K562 (cell line): ENCODE measurements around the gene TEX38. TPM values are rescaled to one million over a fixed set of nuclear protein-coding genes. Genes with fewer than 3 reads are reported as not detected.

ENCODE experiments used
- ATAC-seq: fragments of 200-7000 bp; cut with Tn5 transposase; 3 replicates; pipeline ENCODE4 v1.9.1; 2020; ENCODE audit warnings: moderate library complexity
- BruUV-seq: library from RNA; stranded (reverse); fragments of 400-500 nt; replicated peaks from 2 replicates; lab custom pipeline; 2021; lab: Mats Ljungman, UMichigan
- CTCF ChIA-PET: fragments of 300-600 bp; formaldehyde crosslinking; extraction: SDS; loops from one replicate; lab custom pipeline; 2021; ENCODE audit warnings: low intra/inter-chr PET ratio; lab: Yijun Ruan, JAX
- POLR2A ChIA-PET: fragments of 300-600, 350-650 bp; sonication (Branson Sonifier 250); formaldehyde crosslinking; extraction: SDS; loops from one replicate; lab custom pipeline; 2021; ENCODE audit warnings: antibody characterized with exemption, inconsistent platforms; lab: Yijun Ruan, JAX
- DNase-seq, 4 experiments: peaks; one replicate each; pipeline versions ENCODE4 v3.0.0 to v3.0.0-alpha.2; 2011 to 2018; ENCODE audit warnings: low spot score in 3 of 4, mixed read lengths in 3 of 4; ENCODE audit errors: extremely low read depth in 1 of 4
- FAIRE-seq: peaks from 2 replicates; lab custom pipeline; 2011; peaks lifted over from hg19 to GRCh38; lab: Jason Lieb, UNC
- H2AFZ ChIP-seq: 2 replicates; pipeline ENCODE4 v1.6.0; 2011; ENCODE audit warnings: low read depth, low read length, control low read depth, inconsistent platforms
- H3K27ac ChIP-seq: fragments of 200-600 bp; 3 replicates; pipeline ENCODE4 v1.8.0; 2011; ENCODE audit warnings: low read depth, mild to moderate bottlenecking, control low read depth, inconsistent platforms, low read length, moderate library complexity, mixed read lengths; ENCODE audit errors: extremely low read depth
- H3K27me3 ChIP-seq, 2 experiments: fragments of 300-600 bp in 1 of 2; 2 replicates in 1 of 2; 3 replicates in 1 of 2; pipeline versions ENCODE4 v1.6.0 to v1.8.0; 2011; ENCODE audit warnings: inconsistent platforms in 2 of 2, low read length in 2 of 2, mild to moderate bottlenecking in 1 of 2, mixed read lengths in 1 of 2, moderate library complexity in 1 of 2; ENCODE audit not compliant: control insufficient read depth in 2 of 2, insufficient read depth in 2 of 2
- H3K36me3 ChIP-seq: fragments of 300-600 bp; 3 replicates; pipeline ENCODE4 v1.8.0; 2011; ENCODE audit warnings: mild to moderate bottlenecking, low read length, inconsistent platforms; ENCODE audit not compliant: control insufficient read depth, insufficient read depth
- H3K4me1 ChIP-seq, 2 experiments: fragments of 200-600 bp in 1 of 2; replicated peaks in 1 of 2; 2 replicates in 1 of 2; 3 replicates in 1 of 2; pipeline versions ENCODE4 v1.5.1 to v1.8.0; 2011; ENCODE audit warnings: inconsistent platforms in 2 of 2, low read length in 2 of 2, mild to moderate bottlenecking in 1 of 2, mixed read lengths in 1 of 2, moderate library complexity in 1 of 2; ENCODE audit not compliant: control insufficient read depth in 2 of 2, insufficient read depth in 2 of 2
- H3K4me2 ChIP-seq: 2 replicates; pipeline ENCODE4 v1.6.1; 2011; ENCODE audit warnings: low read length, control low read depth, inconsistent platforms, mixed read lengths; ENCODE audit not compliant: insufficient read depth
- H3K4me3 ChIP-seq: fragments of 200-600 bp; sonication (generic), shearing (Covaris generic); 2 replicates; pipeline ENCODE4 v1.5.1; 2016; ENCODE audit warnings: control low read depth, inconsistent platforms
- H3K79me2 ChIP-seq: fragments of 200-600 bp; 3 replicates; pipeline ENCODE4 v1.8.0; 2011; ENCODE audit warnings: low read length, inconsistent platforms; ENCODE audit not compliant: control insufficient read depth, insufficient read depth
- H3K9ac ChIP-seq, 2 experiments: 2 replicates each; pipeline versions ENCODE4 v1.6.0 to v1.6.1; 2011; ENCODE audit warnings: low read depth in 2 of 2, low read length in 2 of 2, control low read depth in 1 of 2, inconsistent platforms in 1 of 2, mild to moderate bottlenecking in 1 of 2, mixed read lengths in 1 of 2; ENCODE audit not compliant: insufficient read depth in 1 of 2
- H3K9me1 ChIP-seq: one replicate; pipeline ENCODE4 v1.6.0; 2011; ENCODE audit warnings: inconsistent platforms, mild to moderate bottlenecking, low read length, moderate library complexity; ENCODE audit not compliant: control insufficient read depth, insufficient read depth
- H3K9me3 ChIP-seq: replicated peaks from 2 replicates; pipeline ENCODE4 v1.5.1; 2011; ENCODE audit warnings: low read depth, low read length, inconsistent platforms; ENCODE audit not compliant: control insufficient read depth, insufficient read depth
- H4K20me1 ChIP-seq: replicated peaks from 2 replicates; pipeline ENCODE4 v1.6.1; 2011; ENCODE audit warnings: low read length, inconsistent platforms, mixed read lengths; ENCODE audit not compliant: control insufficient read depth, insufficient read depth
- ATF7 ChIP-seq: fragments of 450-650 bp; IDR thresholded peaks from 2 replicates; pipeline ENCODE4 v1.7.1; 2014; ENCODE audit warnings: mild to moderate bottlenecking, moderate library complexity
- CTBP1 ChIP-seq: fragments of 450-650 bp; IDR thresholded peaks from 2 replicates; pipeline ENCODE4 v1.6.1; 2016; ENCODE audit warnings: borderline replicate concordance
- DPF2 ChIP-seq: fragments of 450-650 bp; IDR thresholded peaks from 2 replicates; pipeline ENCODE4 v1.6.1; 2016
- ESRRA ChIP-seq: fragments of 450-650 bp; IDR thresholded peaks from 2 replicates; pipeline ENCODE4 v1.6.1; 2014; ENCODE audit warnings: low read depth, mild to moderate bottlenecking, moderate library complexity, borderline replicate concordance
- FOXA1 ChIP-seq: fragments of 450-650 bp; IDR thresholded peaks from 2 replicates; pipeline ENCODE4 v1.6.1; 2016; ENCODE audit warnings: mild to moderate bottlenecking, borderline replicate concordance
- GATA2 ChIP-seq: sonication (generic); formaldehyde crosslinking; IDR thresholded peaks from 2 replicates; pipeline ENCODE4 v1.4.0; 2020; ENCODE audit warnings: mild to moderate bottlenecking, missing genetic modification reagents
- ILK ChIP-seq: fragments of 450-650 bp; IDR thresholded peaks from 2 replicates; pipeline ENCODE4 v1.6.1; 2016; ENCODE audit warnings: missing genetic modification characterization, low read depth, mild to moderate bottlenecking, missing compliant biosample characterization, moderate library complexity, borderline replicate concordance
- MAFF ChIP-seq: IDR thresholded peaks from 2 replicates; pipeline ENCODE4 v1.6.1; 2012; ENCODE audit warnings: low read length, improper control_type of control experiment
- RBBP5 ChIP-seq: fragments of 200-600 bp; sonication (generic); IDR thresholded peaks from 2 replicates; pipeline ENCODE4 v1.6.1; 2012; ENCODE audit warnings: borderline replicate concordance, mild to moderate bottlenecking, low read length, control low read depth, inconsistent platforms; ENCODE audit not compliant: insufficient read depth, poor library complexity, severe bottlenecking
- RFX1 ChIP-seq: fragments of 450-650 bp; IDR thresholded peaks from 2 replicates; pipeline ENCODE4 v1.6.1; 2016; ENCODE audit warnings: mild to moderate bottlenecking, moderate library complexity
- RNF2 ChIP-seq: sonication (generic); IDR thresholded peaks from 2 replicates; pipeline ENCODE4 v1.6.1; 2016
- RREB1 ChIP-seq: fragments of 250-450 bp; sonication (Bioruptor Pico); IDR thresholded peaks from 2 replicates; pipeline ENCODE4 v1.4.0; 2020
- SMAD1 ChIP-seq: fragments of 150-350 bp; IDR thresholded peaks from 2 replicates; pipeline ENCODE4 v1.6.1; 2014; ENCODE audit warnings: low read length, low read depth; ENCODE audit not compliant: partially characterized antibody
- SMARCA4 ChIP-seq: fragments of 450-650 bp; IDR thresholded peaks from 2 replicates; pipeline ENCODE4 v1.6.1; 2016
- SMARCE1 ChIP-seq: fragments of 450-650 bp; IDR thresholded peaks from 2 replicates; pipeline ENCODE4 v1.7.1; 2016; ENCODE audit warnings: mild to moderate bottlenecking
- STAG1 ChIP-seq: sonication (generic); formaldehyde crosslinking; IDR thresholded peaks from 2 replicates; pipeline ENCODE4 v1.5.0; 2020; ENCODE audit warnings: missing genetic modification reagents, borderline replicate concordance
- SUPT5H ChIP-seq: fragments of 450-650 bp; IDR thresholded peaks from 2 replicates; pipeline ENCODE4 v1.6.1; 2016
- ZFP1 ChIP-seq: fragments of 450-650 bp; formaldehyde crosslinking; IDR thresholded peaks from 2 replicates; pipeline ENCODE4 v1.4.0; 2020; ENCODE audit warnings: mild to moderate bottlenecking, mixed read lengths
- ZKSCAN8 ChIP-seq: fragments of 200-800 bp; sonication (Bioruptor generic); IDR thresholded peaks from 2 replicates; pipeline ENCODE4 v1.6.1; 2016; ENCODE audit warnings: missing genetic modification characterization, missing compliant biosample characterization
- ZNF124 ChIP-seq: sonication (generic); formaldehyde crosslinking; IDR thresholded peaks from 2 replicates; pipeline ENCODE4 v1.8.1; 2022; ENCODE audit warnings: missing genetic modification reagents
- WGBS: fragments of 100-300 bp; shearing (Covaris generic); methylation state at CpG from one replicate; pipeline ENCODE4 v1.1.6; 2016; ENCODE audit warnings: low coverage, mixed read lengths; ENCODE audit not compliant: insufficient coverage; ENCODE audit errors: missing lambda C conversion rate; 5-methylcytosine and 5-hydroxymethylcytosine counted together
- in situ Hi-C: fragments of 300-500 bp; cut with MboI; formaldehyde crosslinking; loops from 4 replicates; pipeline ENCODE4 v1.15.0; 2018; ENCODE audit warnings: inconsistent platforms, mixed read lengths
- intact Hi-C: fragments of 100-400 bp; cut with micrococcal nuclease; formaldehyde crosslinking; loops from 2 replicates; pipeline ENCODE4 v1.14.2; 2022
- polyA plus RNA-seq, 8 experiments: library from polyadenylated mRNA; depleted of rRNA in 4 of 8; stranded (reverse) in 5 of 8; unstranded in 3 of 8; fragments of >200 nt; fragmentation: Nextera tagmentation in 2 of 8; fragmentation: Illumina TruSeq in 1 of 8; extraction: Ambion mirVana in 2 of 8; extraction: Trizol in 1 of 8; gene quantifications; 2 replicates each; pipeline versions ENCODE4 v1.2.1 to v1.2.3, GENCODE V29; 2011 to 2014; ENCODE audit warnings: inconsistent platforms in 1 of 8, missing spikeins in 1 of 8
- total RNA-seq, 7 experiments: library from RNA; depleted of rRNA in 6 of 7; stranded (reverse); fragments of >200 nt in 6 of 7; fragmentation: Illumina TruSeq in 2 of 7; extraction: Trizol in 2 of 7; gene quantifications; 2 replicates each; pipeline versions ENCODE4 v1.2.1 to v1.2.3, GENCODE V29; 2011 to 2021; ENCODE audit warnings: low replicate concordance in 1 of 7

TEX38 gene
- total and polyA plus RNA-seq, 9 of the 15 experiments (the other 6 are each of a cell fraction or from before 2014, with no cell fraction given): not detected

- H3K27me3 ChIP-seq: no peaks in the 10 kb centered on the region
- peaks cover 32 to 35% of the 10 kb centered on the region in 2 experiments for H3K4me1 ChIP-seq
- H2AFZ ChIP-seq: peak overlapping the region; percentile 72
- WGBS: 20% methylated on average over 3 of the region's 3 CpGs
- ATAC-seq: no peak
- ChIA-PET CTCF (no interaction called here), POLR2A (interaction anchor here (0.5 to 1.0 kb wide), 3 partner anchors 25 to 118 kb away, joined by 3 to 5 read pairs (median 4); no protein-coding TSS in a partner anchor)
- H4K20me1 ChIP-seq: peaks cover 6% of the 10 kb centered on the region; the same call in 1 of the 2 replicates
- H3K4me2 ChIP-seq: peak overlapping the region; percentile 15; the same call in 1 of the 2 replicates
- no peaks in the 10 kb centered on the region for H3K9me3 ChIP-seq
- no peaks in the 10 kb centered on the region for H3K9me1 ChIP-seq
- DNase-seq: peak; percentile 17 to 47 (median 34)
- peaks cover 12% of the 10 kb centered on the region for H3K36me3 ChIP-seq
- BruUV-seq: no TSS peak
- H3K27ac ChIP-seq: no peak overlapping the region
- H3K4me3 ChIP-seq: no peak overlapping the region
- intact Hi-C loops: loop anchor here (5.0 kb wide), 1 partner anchor 164 kb away; no protein-coding TSS in a partner anchor
- H3K79me2 ChIP-seq: peaks cover 22% of the 10 kb centered on the region
- FAIRE-seq: peak; percentile 11
- H3K9ac ChIP-seq: peak overlapping the region in 1 of 2 experiments; percentile 75; a peak in 2 of 4 replicates
- in situ Hi-C loops: loop anchor here (5.0 kb wide), 1 partner anchor 104 kb away; the partner anchor contains the start of gene MOB3C
- TF ChIP-seq MAFF (no peak), ZFP1 (CRISPR knock-in tag) (no peak), RFX1 (no peak), ILK (no peak), ESRRA (no peak), ZNF124 (CRISPR knock-in tag) (no peak), GATA2 (CRISPR knock-in tag) (peak; percentile 62; the same call in 1 of the 2 replicates), SMARCA4 (no peak; the same call in 1 of the 2 replicates), CTBP1 (peak; percentile 74), ATF7 (peak; percentile 38), RNF2 (no peak), SMAD1 (no peak), SMARCE1 (peak; percentile 45; the same call in 1 of the 2 replicates), DPF2 (0 out of 2 replicates have a peak, but pooled peaks have one; percentile 31), RBBP5 (peak; percentile 68), FOXA1 (peak; percentile 71; the same call in 1 of the 2 replicates), STAG1 (CRISPR knock-in tag) (no peak), ZKSCAN8 (CRISPR knock-in tag) (no peak), SUPT5H (no peak), RREB1 (CRISPR knock-in tag) (0 out of 2 replicates have a peak, but pooled peaks have one; percentile 9)
These were observed 50.1 kb downstream of the TEX38 start for GRCh38 chr1:46721686-46722205.
